Common myeloid progenitor, CD34-positive (primary cell): ENCODE results near the gene ORC5. TPM values are rescaled to one million over a fixed set of nuclear protein-coding genes. Genes with fewer than 3 reads are reported as not detected.

ENCODE experiments used
- CTCF ChIA-PET: fragments of 350-600 bp; sonication (Branson Sonifier 250); formaldehyde crosslinking; loops from one replicate; lab custom pipeline; 2021; ENCODE audit warnings: antibody characterized with exemption; lab: Charles Lee
- POLR2A ChIA-PET: fragments of 350-600 bp; sonication (Branson Sonifier 250); formaldehyde crosslinking; loops from one replicate; lab custom pipeline; 2021; ENCODE audit warnings: antibody characterized with exemption; lab: Charles Lee
- DNase-seq, 3 donors: peaks; one replicate each; pipeline versions ENCODE4 v3.0.0 to v3.0.0-alpha.2; 2013
- H3K27ac ChIP-seq, 2 experiments: 1 replicate in 1 of 2; 2 replicates in 1 of 2; pipeline ENCODE4 v1.7.0; 2013; ENCODE audit warnings: inconsistent platforms in 2 of 2, low read length in 2 of 2, mild to moderate bottlenecking in 2 of 2, low read depth in 1 of 2, moderate library complexity in 1 of 2; ENCODE audit not compliant: severe bottlenecking in 2 of 2, insufficient read depth in 1 of 2, poor library complexity in 1 of 2
- H3K27me3 ChIP-seq, 5 experiments: replicated peaks in 2 of 5; 1 replicate in 3 of 5; 2 replicates in 2 of 5; pipeline versions ENCODE4 v1.6.1 to v1.7.0; 2013; ENCODE audit warnings: low read length in 4 of 5, mild to moderate bottlenecking in 2 of 5, moderate library complexity in 2 of 5, inconsistent platforms in 1 of 5; ENCODE audit not compliant: insufficient read depth in 5 of 5, control insufficient read depth in 4 of 5
- H3K36me3 ChIP-seq, 4 experiments: 1 replicate in 2 of 4; 2 replicates in 2 of 4; pipeline versions ENCODE4 v1.6.1 to v1.7.0; 2013; ENCODE audit warnings: low read length in 3 of 4, control low read depth in 1 of 4, mild to moderate bottlenecking in 1 of 4; ENCODE audit not compliant: control insufficient read depth in 4 of 4, insufficient read depth in 4 of 4
- H3K4me1 ChIP-seq, 4 experiments: 1 replicate in 3 of 4; 2 replicates in 1 of 4; pipeline versions ENCODE4 v1.6.1 to v1.7.1; 2013; ENCODE audit warnings: low read length in 3 of 4, mild to moderate bottlenecking in 3 of 4, control low read depth in 1 of 4, inconsistent platforms in 1 of 4, moderate library complexity in 1 of 4; ENCODE audit not compliant: control insufficient read depth in 4 of 4, insufficient read depth in 4 of 4; ENCODE audit errors: control extremely low read depth in 1 of 4
- H3K4me3 ChIP-seq, 7 experiments: 1 replicate in 4 of 7; 2 replicates in 3 of 7; pipeline versions ENCODE4 v1.5.1 to v1.7.0; 2013; ENCODE audit warnings: mild to moderate bottlenecking in 7 of 7, low read length in 6 of 7, moderate library complexity in 6 of 7, inconsistent platforms in 2 of 7, low read depth in 2 of 7, control low read depth in 1 of 7; ENCODE audit not compliant: insufficient read depth in 4 of 7, control insufficient read depth in 1 of 7; ENCODE audit errors: extremely low read depth in 1 of 7
- H3K9me3 ChIP-seq, 5 experiments: 1 replicate in 4 of 5; 2 replicates in 1 of 5; pipeline versions ENCODE4 v1.6.1 to v1.7.1; 2013; ENCODE audit warnings: low read length in 4 of 5, mild to moderate bottlenecking in 2 of 5, inconsistent platforms in 1 of 5, low read depth in 1 of 5, moderate library complexity in 1 of 5; ENCODE audit not compliant: control insufficient read depth in 4 of 5, insufficient read depth in 2 of 5; ENCODE audit errors: control extremely low read depth in 1 of 5
- WGBS: methylation state at CpG from one replicate; pipeline ENCODE4 v1.1.5; 2013; ENCODE audit not compliant: insufficient coverage; 5-methylcytosine and 5-hydroxymethylcytosine counted together
- polyA plus RNA-seq: library from polyadenylated mRNA; unstranded; fragments of 120-200 nt; gene quantifications from one replicate; pipeline ENCODE4 v1.2.1, GENCODE V29; 2013

Gene ORC5
- polyA plus RNA-seq: 17.4 TPM

- Histone ChIP-seq H3K27me3 (no peaks in the 10 kb centered on the region), H3K4me3 (peak within 1 kb of the TSS; percentile 86 to 98 (median 94)), H3K9me3 (no peaks in the 10 kb centered on the region), H3K27ac (peak within 1 kb of the TSS; percentile 71 to 86), H3K36me3 (peaks cover 4 to 9% (median 6%) of the 10 kb centered on the region in 4 experiments), H3K4me1 (peaks cover 11 to 20% (median 12%) of the 10 kb centered on the region in 4 experiments)
- CTCF ChIA-PET: no interaction called here
- peak; percentile 73 to 86 (median 83) for DNase-seq
- under 1% methylated on average over 36 of the region's 47 CpGs for WGBS
- POLR2A ChIA-PET: no interaction called here
Measured at GRCh38 chr7:104207731-104208420, at the start of gene ORC5. ORC5 (minus strand) TSS chr7:104208013; CDS start chr7:104207904, 109 bp downstream.

- CTCF ChIA-PET: interaction anchor here (2.3 kb wide), 1 partner anchor 12 kb away, joined by 9 read pairs; no protein-coding TSS in a partner anchor
- WGBS: 100% methylated on average over 1 of the region's 5 CpGs
- POLR2A ChIA-PET: no interaction called here
Measured at GRCh38 chr7:104255616-104256015, 47.8 kb upstream of the ORC5 start.

GRCh38 chr7:104255194-104255593, 47.4 kb upstream of the ORC5 start:
- peaks cover 0 to 4% (median 0%) of the 10 kb centered on the region in 5 experiments for H3K27me3 ChIP-seq
- H3K27ac ChIP-seq: no peak overlapping the region
- CTCF ChIA-PET: interaction anchor here (2.3 kb wide), 1 partner anchor 13 kb away, joined by 9 read pairs; no protein-coding TSS in a partner anchor
- H3K4me3 ChIP-seq: no peak overlapping the region
- no peak for DNase-seq
- H3K36me3 ChIP-seq: no peaks in the 10 kb centered on the region
- WGBS: 92% methylated on average over 2 of the region's 4 CpGs
- no peaks in the 10 kb centered on the region for H3K4me1 ChIP-seq
- POLR2A ChIA-PET: no interaction called here
- H3K9me3 ChIP-seq: no peaks in the 10 kb centered on the region

More at GRCh38 chr7:104255616-104256015, 47.8 kb upstream of the ORC5 start:
- no peaks in the 10 kb centered on the region for H3K4me1 ChIP-seq
- no peak overlapping the region for H3K4me3 ChIP-seq
- no peaks in the 10 kb centered on the region for H3K9me3 ChIP-seq
- no peak overlapping the region for H3K27ac ChIP-seq
- no peaks in the 10 kb centered on the region for H3K36me3 ChIP-seq
- peaks cover 0 to 4% (median 0%) of the 10 kb centered on the region in 5 experiments for H3K27me3 ChIP-seq
- DNase-seq: no peak

GRCh38 chr7:104254696-104255095, 46.9 kb upstream of the ORC5 start:
- no CpG with 5 or more reads among the region's 1 CpG for WGBS
- peaks cover 0 to 4% (median 0%) of the 10 kb centered on the region in 5 experiments for H3K27me3 ChIP-seq
- H3K4me3 ChIP-seq: no peak overlapping the region
- no peak for DNase-seq
- no peak overlapping the region for H3K27ac ChIP-seq
- H3K4me1 ChIP-seq: no peaks in the 10 kb centered on the region
- ChIA-PET CTCF (interaction anchor here (2.3 kb wide), 1 partner anchor 13 kb away, joined by 9 read pairs; no protein-coding TSS in a partner anchor), POLR2A (no interaction called here)
- H3K36me3 ChIP-seq: no peaks in the 10 kb centered on the region
- H3K9me3 ChIP-seq: no peaks in the 10 kb centered on the region

- Histone ChIP-seq H3K27me3 (peaks cover 0 to 4% (median 0%) of the 10 kb centered on the region in 5 experiments), H3K36me3 (no peaks in the 10 kb centered on the region), H3K9me3 (peaks cover 0 to 3% (median 0%) of the 10 kb centered on the region in 5 experiments), H3K4me3 (no peak overlapping the region), H3K4me1 (no peaks in the 10 kb centered on the region), H3K27ac (no peak overlapping the region)
- no peak for DNase-seq
- 84% methylated on average over 4 of the region's 4 CpGs for WGBS
- ChIA-PET CTCF (interaction anchor here (1.9 kb wide), 1 partner anchor 22 kb away, joined by 9 read pairs; no protein-coding TSS in a partner anchor), POLR2A (no interaction called here)
Measured at GRCh38 chr7:104252409-104253134, 44.8 kb upstream of the ORC5 start.

GRCh38 chr7:104242638-104243037, 34.8 kb upstream of the ORC5 start:
- Histone ChIP-seq H3K27ac (no peak overlapping the region), H3K27me3 (peaks cover 0 to 7% (median 3%) of the 10 kb centered on the region in 5 experiments), H3K9me3 (no peaks in the 10 kb centered on the region), H3K4me1 (no peaks in the 10 kb centered on the region), H3K4me3 (no peak overlapping the region), H3K36me3 (no peaks in the 10 kb centered on the region)
- WGBS: 67% methylated on average over 1 of the region's 3 CpGs
- DNase-seq: no peak
- ChIA-PET CTCF (no interaction called here), POLR2A (no interaction called here)
